GM19452 (cell line): Measurements from ENCODE around the gene EFCAB5.

ENCODE experiments used
- ATAC-seq: cut with Tn5 transposase; IDR thresholded peaks from one replicate; pipeline ENCODE4 v1.9.1; 2021; ENCODE audit not compliant: unreplicated experiment

Gene EFCAB5

DNA sequence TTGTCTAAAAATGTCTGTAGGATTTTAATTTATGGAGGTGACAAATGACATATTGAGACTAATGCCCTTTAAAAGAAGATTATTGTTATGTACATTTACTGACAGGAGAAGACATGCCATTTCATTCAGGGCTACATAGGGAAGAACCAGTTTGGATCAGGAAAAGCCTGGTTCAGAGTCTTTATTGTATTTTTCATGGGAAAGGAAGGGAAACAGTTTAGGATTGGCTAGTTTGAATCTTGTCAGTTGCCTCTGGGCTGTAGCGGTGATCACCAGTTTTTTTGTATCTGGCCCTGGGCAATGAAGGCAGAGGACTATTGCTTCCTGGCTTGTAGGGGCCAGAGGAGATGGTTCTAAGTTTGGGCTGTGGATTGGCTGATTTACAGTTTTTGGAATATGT lies 206.9 kb downstream of the EFCAB5 start:
- no peak for ATAC-seq

DNA sequence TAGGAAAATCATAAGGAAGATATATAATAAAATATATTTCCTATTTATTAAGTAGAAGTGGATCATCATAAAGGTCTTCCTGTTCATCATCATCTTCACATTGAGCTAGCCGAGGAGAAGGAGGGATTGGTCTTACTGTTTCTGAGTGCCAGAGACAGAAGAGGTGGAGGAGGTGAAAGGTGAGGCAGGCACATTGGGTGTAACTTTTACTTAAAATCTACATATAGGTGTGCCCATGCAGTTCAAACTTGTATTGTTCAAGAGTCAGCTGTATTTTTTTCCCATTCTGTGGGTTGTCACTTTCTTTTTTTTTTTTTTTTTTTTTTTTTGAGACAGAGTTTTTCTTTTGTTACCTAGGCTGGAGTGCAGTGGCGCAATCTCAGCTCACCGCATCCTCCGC lies 210.0 kb downstream of the EFCAB5 start:
- ATAC-seq, result no peak

DNA sequence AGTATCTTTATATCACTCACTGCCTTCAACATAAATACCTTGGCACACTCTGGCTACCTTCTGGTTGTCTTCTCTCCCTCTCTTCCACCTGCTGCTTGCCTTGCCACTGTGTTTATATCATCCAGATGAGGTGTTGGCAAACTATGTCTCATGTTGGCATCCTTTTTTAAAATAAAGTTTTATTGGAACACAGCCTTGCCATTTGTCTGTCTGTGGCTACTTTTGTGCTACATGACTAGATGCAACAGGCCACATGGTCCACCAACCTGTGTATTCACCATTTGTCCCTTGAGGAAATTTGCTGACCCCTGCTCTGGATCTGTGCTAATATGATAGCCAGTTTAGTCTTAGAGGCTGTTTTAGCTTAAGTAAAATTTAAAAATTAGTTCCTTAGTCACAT lies 212.0 kb downstream of the EFCAB5 start:
- no peak for ATAC-seq

DNA sequence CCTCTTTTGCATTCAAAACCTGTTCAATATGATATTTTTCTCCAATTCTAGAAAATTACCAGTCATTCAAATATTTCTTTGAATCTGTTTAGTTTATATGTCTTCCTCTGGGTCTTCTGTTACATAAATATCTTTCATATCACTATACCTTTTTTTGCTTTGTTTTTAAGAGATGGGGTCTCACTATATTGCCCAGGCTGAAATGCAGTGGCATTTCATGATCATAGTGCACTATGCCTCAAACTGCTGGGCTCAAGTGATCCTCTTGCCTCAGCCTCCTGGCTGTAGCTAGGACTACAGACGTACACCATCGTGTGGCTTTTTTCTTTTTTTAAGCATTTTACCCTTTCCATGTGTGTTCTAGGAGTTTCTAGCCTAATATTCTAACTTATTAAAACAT lies 214.0 kb downstream of the EFCAB5 start:
- ATAC-seq, result no peak
